H9 (cell line): ENCODE results near the gene KCNIP4. TPM values are rescaled to one million over a fixed set of nuclear protein-coding genes. Genes with fewer than 3 reads are reported as not detected.

Experiments used
- DNase-seq: peaks from one replicate; pipeline ENCODE4 v3.0.0-alpha.2; 2017
- H2AFZ ChIP-seq: one replicate; pipeline ENCODE4 v1.6.1; 2013; ENCODE audit warnings: mild to moderate bottlenecking, low read length, control low read depth, moderate library complexity
- H2AK5ac ChIP-seq: 2 replicates; pipeline ENCODE4 v1.6.1; 2013; ENCODE audit warnings: low read length, control low read depth, mixed read lengths; ENCODE audit not compliant: insufficient read length
- H2BK120ac ChIP-seq: one replicate; pipeline ENCODE4 v1.6.1; 2013; ENCODE audit warnings: low read depth, mild to moderate bottlenecking, low read length, control low read depth, inconsistent platforms; ENCODE audit not compliant: poor library complexity, severe bottlenecking
- H2BK12ac ChIP-seq: 2 replicates; pipeline ENCODE4 v1.6.1; 2013; ENCODE audit warnings: low read length, control low read depth, mixed read lengths, low read depth; ENCODE audit not compliant: insufficient read length
- H2BK15ac ChIP-seq: 2 replicates; pipeline ENCODE4 v1.6.1; 2013; ENCODE audit warnings: low read depth, low read length, control low read depth
- H2BK20ac ChIP-seq: one replicate; pipeline ENCODE4 v1.6.1; 2013; ENCODE audit warnings: low read depth, mild to moderate bottlenecking, low read length, control low read depth, inconsistent platforms; ENCODE audit not compliant: poor library complexity, severe bottlenecking
- H2BK5ac ChIP-seq: 2 replicates; pipeline ENCODE4 v1.6.1; 2013; ENCODE audit warnings: low read length, control low read depth, mixed read lengths; ENCODE audit not compliant: insufficient read length
- H3K14ac ChIP-seq: 2 replicates; pipeline ENCODE4 v1.6.1; 2013; ENCODE audit warnings: low read length, control low read depth; ENCODE audit not compliant: insufficient read depth
- H3K18ac ChIP-seq: 2 replicates; pipeline ENCODE4 v1.6.1; 2013; ENCODE audit warnings: low read depth, mild to moderate bottlenecking, mixed read lengths, low read length, control low read depth; ENCODE audit not compliant: insufficient read length
- H3K23ac ChIP-seq: 2 replicates; pipeline ENCODE4 v1.6.1; 2013; ENCODE audit warnings: low read length, control low read depth, mixed read lengths, low read depth; ENCODE audit not compliant: insufficient read length
- H3K23me2 ChIP-seq: 2 replicates; pipeline ENCODE4 v1.6.1; 2013; ENCODE audit warnings: low read depth, mild to moderate bottlenecking, mixed read lengths, low read length, control low read depth; ENCODE audit not compliant: insufficient read length, poor library complexity, severe bottlenecking
- H3K27ac ChIP-seq: 2 replicates; pipeline ENCODE4 v1.5.1; 2013; ENCODE audit warnings: low read length, control low read depth, mixed read lengths, low read depth; ENCODE audit not compliant: insufficient read length
- H3K27me3 ChIP-seq: 2 replicates; pipeline ENCODE4 v1.6.1; 2013; ENCODE audit warnings: low read length, control low read depth, inconsistent platforms; ENCODE audit not compliant: insufficient read depth
- H3K4ac ChIP-seq: 2 replicates; pipeline ENCODE4 v1.6.1; 2013; ENCODE audit warnings: low read depth, mild to moderate bottlenecking, control low read depth, inconsistent platforms, low read length, moderate library complexity
- H3K4me1 ChIP-seq: 2 replicates; pipeline ENCODE4 v1.6.1; 2013; ENCODE audit warnings: low read length, control low read depth, inconsistent platforms; ENCODE audit not compliant: insufficient read depth
- H3K4me2 ChIP-seq: 2 replicates; pipeline ENCODE4 v1.6.1; 2013; ENCODE audit warnings: low read length, control low read depth, mixed read lengths; ENCODE audit not compliant: insufficient read length, insufficient read depth
- H3K56ac ChIP-seq: 2 replicates; pipeline ENCODE4 v1.6.1; 2013; ENCODE audit warnings: low read depth, mild to moderate bottlenecking, mixed read lengths, low read length, control low read depth; ENCODE audit not compliant: insufficient read length
- H3K79me1 ChIP-seq: 2 replicates; pipeline ENCODE4 v1.6.1; 2013; ENCODE audit warnings: low read depth, mild to moderate bottlenecking, moderate library complexity, low read length, control low read depth, inconsistent platforms; ENCODE audit not compliant: insufficient read depth, poor library complexity, severe bottlenecking
- H3K79me2 ChIP-seq: 2 replicates; pipeline ENCODE4 v1.6.1; 2013; ENCODE audit warnings: low read length, control low read depth, inconsistent platforms; ENCODE audit not compliant: insufficient read depth
- H3K9ac ChIP-seq: 2 replicates; pipeline ENCODE4 v1.6.1; 2013; ENCODE audit warnings: low read length, control low read depth, mixed read lengths; ENCODE audit not compliant: insufficient read length; ENCODE audit errors: extremely low read depth
- H3K9me3 ChIP-seq: one replicate; pipeline ENCODE4 v1.6.1; 2013; ENCODE audit warnings: low read depth, low read length, inconsistent platforms; ENCODE audit not compliant: control insufficient read depth
- H3T11ph ChIP-seq: one replicate; pipeline ENCODE4 v1.6.1; 2013; ENCODE audit warnings: mild to moderate bottlenecking, low read length, control low read depth, inconsistent platforms
- H4K20me1 ChIP-seq: one replicate; pipeline ENCODE4 v1.6.1; 2013; ENCODE audit not compliant: control insufficient read depth, insufficient read length, insufficient read depth
- H4K5ac ChIP-seq: 2 replicates; pipeline ENCODE4 v1.6.1; 2013; ENCODE audit warnings: low read depth, mild to moderate bottlenecking, mixed read lengths, low read length, control low read depth; ENCODE audit not compliant: insufficient read length
- H4K8ac ChIP-seq: replicated peaks from 2 replicates; pipeline ENCODE4 v1.6.1; 2013; ENCODE audit warnings: low read length, control low read depth, mixed read lengths, low read depth; ENCODE audit not compliant: insufficient read length
- H4K91ac ChIP-seq: 2 replicates; pipeline ENCODE4 v1.6.1; 2013; ENCODE audit warnings: low read depth, mild to moderate bottlenecking, moderate library complexity, mixed read lengths, low read length, control low read depth; ENCODE audit not compliant: insufficient read length
- H3K27ac Mint-ChIP-seq, 3 experiments: 2 replicates in 2 of 3; 3 replicates in 1 of 3; pipeline ENCODE4 v1.8.0; 2020 to 2021; ENCODE audit warnings: mixed read lengths in 3 of 3, mild to moderate bottlenecking in 1 of 3, moderate library complexity in 1 of 3
- H3K27me3 Mint-ChIP-seq: 2 replicates; pipeline ENCODE4 v1.8.0; 2021; ENCODE audit warnings: low read depth, mild to moderate bottlenecking, moderate library complexity, mixed read lengths
- H3K36me3 Mint-ChIP-seq, 3 experiments: 2 replicates in 2 of 3; 3 replicates in 1 of 3; pipeline ENCODE4 v1.8.0; 2020 to 2021; ENCODE audit warnings: low read depth in 3 of 3, mixed read lengths in 3 of 3; ENCODE audit not compliant: insufficient read depth in 1 of 3
- H3K4me1 Mint-ChIP-seq, 2 experiments: 2 replicates each; pipeline ENCODE4 v1.8.0; 2020; ENCODE audit warnings: mixed read lengths in 2 of 2
- H3K4me3 Mint-ChIP-seq, 2 experiments: 2 replicates in 1 of 2; 3 replicates in 1 of 2; pipeline ENCODE4 v1.8.0; 2020 to 2021; ENCODE audit warnings: mild to moderate bottlenecking in 2 of 2, mixed read lengths in 2 of 2, moderate library complexity in 1 of 2
- H3K9me3 Mint-ChIP-seq, 2 experiments: 2 replicates in 1 of 2; 3 replicates in 1 of 2; pipeline ENCODE4 v1.8.0; 2020; ENCODE audit warnings: mild to moderate bottlenecking in 2 of 2, mixed read lengths in 2 of 2, moderate library complexity in 1 of 2
- WGBS: extraction: QIAGEN DNeasy Blood & Tissue Kit; methylation state at CpG from one replicate; pipeline ENCODE4 v1.1.7; 2013; ENCODE audit warnings: missing lambda C conversion rate, low lambda C conversion rate, mixed read lengths; ENCODE audit not compliant: insufficient read length; ENCODE audit errors: extremely low coverage; 5-methylcytosine and 5-hydroxymethylcytosine counted together
- total RNA-seq: library from RNA; stranded (reverse); gene quantifications from 2 replicates; pipeline ENCODE4 v1.2.1, GENCODE V29; 2021
- TF ChIP-seq, protein P1 (sequence below): fragments of 200-600 bp; sonication (generic); conservative IDR thresholded peaks from 3 replicates; pipeline ENCODE4 v1.8.0; 2021; ENCODE audit warnings: antibody characterized with exemption, mild to moderate bottlenecking

The KCNIP4 gene
- total RNA-seq, 1 experiment from 2014 or later, result not detected

- no peak overlapping the region for H3K4me3 Mint-ChIP-seq
- no CpG with 5 or more reads among the region's 3 CpGs for WGBS
These were observed 916.4 kb downstream of the KCNIP4 start for GRCh38 chr4:21032089-21032645.

More at GRCh38 chr4:21032089-21032645, 916.4 kb downstream of the KCNIP4 start:
- Histone ChIP-seq H4K8ac (no peak overlapping the region), H3T11ph (no peak overlapping the region), H3K27me3 (no peaks in the 10 kb centered on the region), H3K14ac (no peak overlapping the region), H3K23ac (no peak overlapping the region), H3K56ac (no peak overlapping the region), H2BK120ac (no peak overlapping the region), H3K18ac (no peak overlapping the region), H3K4me1 (no peaks in the 10 kb centered on the region), H4K91ac (no peak overlapping the region), H2AK5ac (no peak overlapping the region), H3K79me1 (no peaks in the 10 kb centered on the region), H3K9me3 (no peaks in the 10 kb centered on the region), H2AFZ (no peak overlapping the region), H4K20me1 (no peaks in the 10 kb centered on the region), H3K4ac (no peak overlapping the region), H3K4me2 (no peak overlapping the region), H4K5ac (no peak overlapping the region), H3K27ac (no peak overlapping the region), H3K23me2 (no peaks in the 10 kb centered on the region), H3K79me2 (no peaks in the 10 kb centered on the region), H2BK15ac (no peak overlapping the region), H3K9ac (no peak overlapping the region), H2BK20ac (no peak overlapping the region), H2BK12ac (no peak overlapping the region), H2BK5ac (no peak overlapping the region)
- TF ChIP-seq, protein P1, sequence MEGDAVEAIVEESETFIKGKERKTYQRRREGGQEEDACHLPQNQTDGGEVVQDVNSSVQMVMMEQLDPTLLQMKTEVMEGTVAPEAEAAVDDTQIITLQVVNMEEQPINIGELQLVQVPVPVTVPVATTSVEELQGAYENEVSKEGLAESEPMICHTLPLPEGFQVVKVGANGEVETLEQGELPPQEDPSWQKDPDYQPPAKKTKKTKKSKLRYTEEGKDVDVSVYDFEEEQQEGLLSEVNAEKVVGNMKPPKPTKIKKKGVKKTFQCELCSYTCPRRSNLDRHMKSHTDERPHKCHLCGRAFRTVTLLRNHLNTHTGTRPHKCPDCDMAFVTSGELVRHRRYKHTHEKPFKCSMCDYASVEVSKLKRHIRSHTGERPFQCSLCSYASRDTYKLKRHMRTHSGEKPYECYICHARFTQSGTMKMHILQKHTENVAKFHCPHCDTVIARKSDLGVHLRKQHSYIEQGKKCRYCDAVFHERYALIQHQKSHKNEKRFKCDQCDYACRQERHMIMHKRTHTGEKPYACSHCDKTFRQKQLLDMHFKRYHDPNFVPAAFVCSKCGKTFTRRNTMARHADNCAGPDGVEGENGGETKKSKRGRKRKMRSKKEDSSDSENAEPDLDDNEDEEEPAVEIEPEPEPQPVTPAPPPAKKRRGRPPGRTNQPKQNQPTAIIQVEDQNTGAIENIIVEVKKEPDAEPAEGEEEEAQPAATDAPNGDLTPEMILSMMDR, result no peak
- H3K9me3 Mint-ChIP-seq, result peaks cover 0 to 3% of the 10 kb centered on the region in 2 experiments; a peak in 1 of 5 replicates
- no peaks in the 10 kb centered on the region; the same call in 1 of the 2 replicates for H3K27me3 Mint-ChIP-seq
- H3K27ac Mint-ChIP-seq, result no peak overlapping the region; a peak in 1 of 7 replicates
- H3K4me1 Mint-ChIP-seq, result no peaks in the 10 kb centered on the region
- no peak for DNase-seq
- H3K36me3 Mint-ChIP-seq, result no peaks in the 10 kb centered on the region; a peak in 1 of 7 replicates
